ENCODE measurements around the gene TSHR.
A peak's percentile ranks its signal among the peaks of the same experiment; 100 is the strongest.
"Not testable (repeated sequence)": the region's sequence is repeated elsewhere in the genome, so short reads cannot be mapped to it uniquely, and the experiment has no call there.

TSHR gene

DNA sequence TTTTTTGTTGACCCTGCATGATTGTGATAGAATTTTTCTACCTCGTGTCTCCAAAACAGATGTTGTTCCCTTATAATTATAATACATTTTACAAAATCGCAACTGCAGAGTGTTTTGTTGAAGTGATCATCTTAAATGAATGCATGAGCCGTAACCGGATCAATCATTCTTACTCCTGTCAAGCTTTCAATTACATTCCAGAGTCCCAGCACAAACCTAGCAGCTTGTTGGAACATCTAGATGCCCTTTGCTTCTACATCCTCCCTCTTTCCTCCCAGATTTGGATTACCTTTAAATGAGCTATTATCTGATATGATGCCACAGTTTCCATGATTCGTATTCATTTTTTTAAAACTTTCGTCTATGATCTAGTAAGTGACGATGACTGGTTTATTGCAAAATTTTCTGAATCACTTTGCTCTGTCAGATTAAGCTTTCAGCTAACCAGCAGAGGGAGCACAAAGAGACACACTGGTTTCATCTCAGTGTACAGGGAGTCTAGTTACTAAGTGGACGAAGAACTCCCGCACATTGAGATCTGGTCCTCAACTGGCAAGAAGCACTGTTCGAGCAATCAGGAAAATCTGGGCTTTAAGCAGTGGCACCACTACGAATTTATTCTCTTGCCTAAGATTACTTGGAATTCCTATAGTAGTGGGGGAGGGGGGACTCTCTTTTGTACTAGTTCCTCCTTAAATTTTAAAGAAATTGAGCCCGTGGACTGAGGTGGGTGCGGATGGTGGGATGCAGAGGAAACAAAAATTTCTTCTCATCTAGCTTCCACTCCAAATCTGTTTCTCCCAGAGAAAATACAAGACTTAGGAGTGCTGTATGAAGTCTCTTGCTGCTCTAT is 40.9 kb downstream of the TSHR start:
- no peak for DNase-seq
- ATAC-seq: peak; percentile 95
- Mint-ChIP-seq H3K27me3 (peaks cover 25% of the 10 kb centered on the region), H3K27ac (no peak overlapping the region), H3K9me3 (no peaks in the 10 kb centered on the region), H3K4me1 (peaks cover 6% of the 10 kb centered on the region), H3K4me3 (no peak overlapping the region), H3K36me3 (ENCODE audit: low read depth) (no peaks in the 10 kb centered on the region)

DNA sequence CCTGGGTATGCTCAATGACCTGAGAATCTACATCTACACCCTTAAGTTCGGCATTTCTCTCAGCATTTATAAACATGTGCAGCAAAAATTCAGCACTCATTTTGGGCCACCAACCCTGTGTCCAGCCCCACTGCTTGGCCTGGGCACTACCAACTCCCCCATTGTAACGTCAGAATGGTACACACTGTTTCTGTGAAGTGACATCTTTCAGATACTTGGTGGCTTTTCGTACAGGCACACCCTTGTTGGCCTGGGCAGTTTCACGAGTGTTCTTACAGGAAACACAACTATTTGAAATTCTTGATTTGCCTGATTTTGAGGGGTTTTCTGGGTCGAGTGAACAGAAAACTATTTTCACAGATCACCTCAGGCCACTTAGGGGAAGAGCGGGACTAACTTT is 46.0 kb downstream of the TSHR start:
- DNase-seq: no peak
- ATAC-seq: no peak
- peaks cover 15% of the 10 kb centered on the region for H3K27me3 Mint-ChIP-seq
- H3K9me3 Mint-ChIP-seq: no peaks in the 10 kb centered on the region
- no peak overlapping the region for H3K4me3 Mint-ChIP-seq
- peaks cover 1% of the 10 kb centered on the region for H3K4me1 Mint-ChIP-seq
- no peak overlapping the region for H3K27ac Mint-ChIP-seq
- no peaks in the 10 kb centered on the region for H3K36me3 Mint-ChIP-seq (ENCODE audit: low read depth)

DNA sequence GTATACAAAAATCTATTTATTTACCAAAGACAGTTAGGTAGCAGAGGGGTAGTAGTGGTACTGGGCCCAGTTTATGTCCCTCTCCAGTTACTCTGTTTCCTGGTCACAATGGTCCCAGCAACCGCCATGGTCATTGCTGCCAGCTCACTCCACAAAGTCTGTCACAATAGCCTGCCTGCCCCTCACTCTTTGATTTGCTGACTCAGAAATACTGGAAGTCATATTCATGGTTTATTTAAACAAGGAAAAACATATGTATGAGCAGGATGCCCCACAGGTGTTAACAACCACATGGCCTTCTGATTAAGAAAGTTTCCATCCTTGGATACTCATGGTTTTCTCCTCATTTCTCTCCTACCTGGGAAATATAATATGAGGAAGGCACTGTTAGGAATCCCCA is 49.2 kb downstream of the TSHR start:
- no peaks in the 10 kb centered on the region for H3K27me3 Mint-ChIP-seq
- H3K36me3 Mint-ChIP-seq (ENCODE audit: low read depth): no peaks in the 10 kb centered on the region
- H3K27ac Mint-ChIP-seq: no peak overlapping the region
- DNase-seq: no peak
- no peaks in the 10 kb centered on the region for H3K9me3 Mint-ChIP-seq
- H3K4me1 Mint-ChIP-seq: no peaks in the 10 kb centered on the region
- no peak overlapping the region for H3K4me3 Mint-ChIP-seq
- no peak for ATAC-seq

GRCh38 chr14:81005540-81006228 is 50.3 kb downstream of the TSHR start:
- H3K9me3 Mint-ChIP-seq: no peaks in the 10 kb centered on the region
- no peaks in the 10 kb centered on the region for H3K27me3 Mint-ChIP-seq
- H3K27ac Mint-ChIP-seq: no peak overlapping the region
- ATAC-seq (no peak), DNase-seq (no peak)
- no peak overlapping the region for H3K4me3 Mint-ChIP-seq
- no peaks in the 10 kb centered on the region for H3K4me1 Mint-ChIP-seq
- H3K36me3 Mint-ChIP-seq (ENCODE audit: low read depth): no peaks in the 10 kb centered on the region

GRCh38 chr14:81006266-81006665 is 50.8 kb downstream of the TSHR start:
- DNase-seq (no peak), ATAC-seq (no peak)
- Mint-ChIP-seq H3K4me1 (no peaks in the 10 kb centered on the region), H3K27me3 (no peaks in the 10 kb centered on the region), H3K36me3 (ENCODE audit: low read depth) (no peaks in the 10 kb centered on the region), H3K4me3 (no peak overlapping the region), H3K9me3 (no peaks in the 10 kb centered on the region), H3K27ac (no peak overlapping the region)

DNA sequence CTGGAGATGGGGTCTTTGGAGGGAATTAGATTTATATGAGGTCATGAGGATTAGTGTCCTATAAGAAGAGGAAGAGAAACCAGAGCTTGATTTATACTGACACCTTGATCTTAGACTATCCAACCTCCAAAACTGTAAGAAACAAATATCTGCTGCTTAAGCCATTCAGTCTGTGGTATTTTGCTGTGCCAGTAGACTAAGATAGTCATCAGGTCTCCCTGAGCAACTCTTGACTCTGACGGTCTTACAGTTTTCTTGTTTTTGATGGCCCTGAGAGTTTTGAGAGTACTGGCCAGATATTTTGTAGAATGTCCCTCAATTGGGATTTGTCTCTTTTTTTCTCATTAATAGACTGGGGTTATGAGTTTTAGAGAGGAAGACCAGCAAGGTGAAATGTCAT is 51.7 kb downstream of the TSHR start:
- no peaks in the 10 kb centered on the region for H3K9me3 Mint-ChIP-seq
- H3K4me1 Mint-ChIP-seq: no peaks in the 10 kb centered on the region
- no peaks in the 10 kb centered on the region for H3K27me3 Mint-ChIP-seq
- H3K27ac Mint-ChIP-seq: no peak overlapping the region
- H3K36me3 Mint-ChIP-seq (ENCODE audit: low read depth): no peaks in the 10 kb centered on the region
- no peak overlapping the region for H3K4me3 Mint-ChIP-seq
- no peak for ATAC-seq
- no peak for DNase-seq

DNA sequence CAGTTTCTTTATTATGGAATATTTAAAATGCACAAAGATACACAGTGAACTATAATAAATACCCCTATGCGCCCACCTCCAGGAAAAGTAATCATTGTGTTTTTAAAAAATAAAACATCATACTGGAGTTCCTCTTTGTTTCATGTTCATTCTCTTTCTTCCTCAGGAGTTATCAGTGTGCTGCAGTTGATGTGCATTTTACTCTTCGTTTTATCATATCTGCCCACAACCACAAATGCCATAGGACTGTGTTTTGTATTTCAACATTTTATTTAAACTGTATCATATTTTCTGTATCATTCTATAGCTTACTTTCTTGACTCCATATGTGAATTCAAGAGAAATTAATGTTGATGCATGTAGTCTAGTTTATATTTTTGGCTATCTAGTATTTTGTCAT is 53.9 kb downstream of the TSHR start:
- Mint-ChIP-seq H3K36me3 (ENCODE audit: low read depth) (no peaks in the 10 kb centered on the region), H3K27me3 (no peaks in the 10 kb centered on the region), H3K4me3 (no peak overlapping the region), H3K4me1 (no peaks in the 10 kb centered on the region), H3K27ac (no peak overlapping the region), H3K9me3 (no peaks in the 10 kb centered on the region)
- no peak for DNase-seq
- no peak for ATAC-seq

- Mint-ChIP-seq H3K4me1 (no peaks in the 10 kb centered on the region), H3K27ac (no peak overlapping the region), H3K27me3 (no peaks in the 10 kb centered on the region), H3K36me3 (ENCODE audit: low read depth) (no peaks in the 10 kb centered on the region), H3K4me3 (no peak overlapping the region), H3K9me3 (no peaks in the 10 kb centered on the region)
- DNase-seq: no peak
- no peak for ATAC-seq
These were observed 62.8 kb downstream of the TSHR start for GRCh38 chr14:81018251-81018650.

DNA sequence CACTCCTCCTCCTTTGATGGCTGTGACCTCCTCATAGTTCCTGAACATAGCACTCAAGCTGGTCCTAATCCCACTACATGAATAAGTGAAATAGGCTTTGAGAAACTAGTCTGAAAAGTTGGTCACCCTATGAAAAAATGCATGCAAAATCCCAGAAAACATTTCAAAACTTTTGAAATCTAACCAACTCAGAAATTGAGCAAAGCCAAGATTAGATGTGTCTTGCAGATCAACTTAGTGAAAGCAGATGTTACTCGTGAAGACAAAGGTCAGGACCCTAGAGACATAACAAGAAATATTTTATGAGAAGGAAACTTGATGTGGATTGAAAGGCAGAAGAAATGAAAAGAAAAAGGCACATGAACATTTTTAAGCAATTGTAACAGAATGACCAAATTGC is 63.3 kb downstream of the TSHR start:
- no peak overlapping the region for H3K27ac Mint-ChIP-seq
- no peak for DNase-seq
- H3K4me3 Mint-ChIP-seq: no peak overlapping the region

GRCh38 chr14:81019113-81019512 is 63.7 kb downstream of the TSHR start:
- not testable (repeated sequence) for DNase-seq; H3K36me3 Mint-ChIP-seq (ENCODE audit: low read depth); H3K27ac Mint-ChIP-seq; H3K4me3 Mint-ChIP-seq; H3K4me1 Mint-ChIP-seq; ATAC-seq; H3K9me3 Mint-ChIP-seq; H3K27me3 Mint-ChIP-seq

More for the DNA sequence above, 63.3 kb downstream of the TSHR start:
- no peaks in the 10 kb centered on the region for H3K9me3 Mint-ChIP-seq
- no peaks in the 10 kb centered on the region for H3K36me3 Mint-ChIP-seq (ENCODE audit: low read depth)
- ATAC-seq: no peak
- no peaks in the 10 kb centered on the region for H3K4me1 Mint-ChIP-seq
- H3K27me3 Mint-ChIP-seq: no peaks in the 10 kb centered on the region

- Mint-ChIP-seq H3K4me3 (no peak overlapping the region), H3K27me3 (peaks cover 2% of the 10 kb centered on the region), H3K27ac (no peak overlapping the region), H3K36me3 (ENCODE audit: low read depth) (no peaks in the 10 kb centered on the region), H3K9me3 (no peaks in the 10 kb centered on the region), H3K4me1 (no peaks in the 10 kb centered on the region)
- DNase-seq: no peak
- ATAC-seq: no peak
These were observed 67.8 kb downstream of the TSHR start for GRCh38 chr14:81023095-81023710.

GRCh38 chr14:81028461-81028860 is 73.0 kb downstream of the TSHR start:
- H3K4me3 Mint-ChIP-seq: no peak overlapping the region
- H3K36me3 Mint-ChIP-seq (ENCODE audit: low read depth): no peaks in the 10 kb centered on the region
- peaks cover 4% of the 10 kb centered on the region for H3K27me3 Mint-ChIP-seq
- H3K27ac Mint-ChIP-seq: no peak overlapping the region
- peaks cover 4% of the 10 kb centered on the region for H3K9me3 Mint-ChIP-seq
- H3K4me1 Mint-ChIP-seq: no peaks in the 10 kb centered on the region
- DNase-seq (no peak), ATAC-seq (no peak)

GRCh38 chr14:81031488-81031887 is 76.1 kb downstream of the TSHR start:
- no peak for ATAC-seq
- no peak overlapping the region for H3K27ac Mint-ChIP-seq
- H3K9me3 Mint-ChIP-seq: peaks cover 11% of the 10 kb centered on the region

GRCh38 chr14:81033698-81034240 is 78.3 kb downstream of the TSHR start:
- no peaks in the 10 kb centered on the region for H3K4me1 Mint-ChIP-seq
- DNase-seq (no peak), ATAC-seq (no peak)
- H3K36me3 Mint-ChIP-seq (ENCODE audit: low read depth): no peaks in the 10 kb centered on the region
- H3K27me3 Mint-ChIP-seq: peaks cover 2% of the 10 kb centered on the region
- no peak overlapping the region for H3K4me3 Mint-ChIP-seq
- H3K27ac Mint-ChIP-seq: no peak overlapping the region
- H3K9me3 Mint-ChIP-seq: peaks cover 15% of the 10 kb centered on the region

More at GRCh38 chr14:81031488-81031887, 76.1 kb downstream of the TSHR start:
- H3K27me3 Mint-ChIP-seq: peaks cover 4% of the 10 kb centered on the region
- no peaks in the 10 kb centered on the region for H3K36me3 Mint-ChIP-seq (ENCODE audit: low read depth)
- DNase-seq: no peak
- H3K4me3 Mint-ChIP-seq: no peak overlapping the region
- no peaks in the 10 kb centered on the region for H3K4me1 Mint-ChIP-seq

- Mint-ChIP-seq H3K27me3 (no peaks in the 10 kb centered on the region), H3K36me3 (ENCODE audit: low read depth) (no peaks in the 10 kb centered on the region), H3K4me3 (no peak overlapping the region), H3K4me1 (no peaks in the 10 kb centered on the region), H3K27ac (no peak overlapping the region), H3K9me3 (peaks cover 7% of the 10 kb centered on the region)
- no peak for DNase-seq
- ATAC-seq: no peak
These were observed 87.0 kb downstream of the TSHR start for GRCh38 chr14:81042438-81042837.

Data from activated naive CD8-positive, alpha-beta T cell treated with anti-CD3 and anti-CD28 coated beads, Interleukin-2, amount 50 U/mL, for 24 hours (primary cell).